Loucy (cell line): ENCODE data around the gene LAPTM5.

Experiments used
- EZH2phosphoT487 ChIP-seq: fragments of 200-600 bp; IDR thresholded peaks from 2 replicates; pipeline ENCODE4 v1.6.1; 2018; ENCODE audit warnings: antibody characterized with exemption, mild to moderate bottlenecking, moderate library complexity, borderline replicate concordance
- TF ChIP-seq, protein P1 (sequence below): fragments of 200-600 bp; sonication (generic); conservative IDR thresholded peaks from 2 replicates; pipeline ENCODE4 v1.5.1; 2014; ENCODE audit warnings: mild to moderate bottlenecking, antibody characterized with exemption, low read length

DNA sequence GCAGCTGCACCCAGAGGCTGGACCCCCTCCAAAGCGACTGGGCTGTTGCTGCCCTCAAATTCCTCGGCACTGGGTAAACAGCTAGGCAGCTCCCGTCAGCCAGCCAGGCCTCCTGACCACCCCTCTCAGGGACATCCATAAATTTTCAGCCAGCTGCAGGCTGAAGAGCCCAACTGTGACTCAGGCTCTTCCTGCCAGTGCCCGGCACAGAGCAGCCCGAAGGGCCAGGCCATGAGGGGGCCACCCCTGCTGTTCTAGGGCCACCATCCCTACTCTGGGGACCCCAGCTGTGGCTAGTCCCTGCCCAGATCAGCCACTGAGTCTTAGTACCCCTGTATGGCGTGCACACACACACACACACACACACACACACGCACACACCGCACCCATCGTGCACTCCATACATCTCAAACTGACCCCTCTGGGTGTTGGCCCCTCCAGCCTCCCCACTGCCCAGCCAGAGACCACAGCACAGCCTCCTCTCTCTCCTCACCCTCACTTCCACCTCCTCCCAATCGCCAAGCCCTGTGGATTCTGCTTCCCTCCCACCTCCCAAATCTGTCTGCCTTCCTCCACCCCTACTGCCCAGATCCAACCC is 6.2 kb upstream of the LAPTM5 start:
- TF ChIP-seq, protein P1, sequence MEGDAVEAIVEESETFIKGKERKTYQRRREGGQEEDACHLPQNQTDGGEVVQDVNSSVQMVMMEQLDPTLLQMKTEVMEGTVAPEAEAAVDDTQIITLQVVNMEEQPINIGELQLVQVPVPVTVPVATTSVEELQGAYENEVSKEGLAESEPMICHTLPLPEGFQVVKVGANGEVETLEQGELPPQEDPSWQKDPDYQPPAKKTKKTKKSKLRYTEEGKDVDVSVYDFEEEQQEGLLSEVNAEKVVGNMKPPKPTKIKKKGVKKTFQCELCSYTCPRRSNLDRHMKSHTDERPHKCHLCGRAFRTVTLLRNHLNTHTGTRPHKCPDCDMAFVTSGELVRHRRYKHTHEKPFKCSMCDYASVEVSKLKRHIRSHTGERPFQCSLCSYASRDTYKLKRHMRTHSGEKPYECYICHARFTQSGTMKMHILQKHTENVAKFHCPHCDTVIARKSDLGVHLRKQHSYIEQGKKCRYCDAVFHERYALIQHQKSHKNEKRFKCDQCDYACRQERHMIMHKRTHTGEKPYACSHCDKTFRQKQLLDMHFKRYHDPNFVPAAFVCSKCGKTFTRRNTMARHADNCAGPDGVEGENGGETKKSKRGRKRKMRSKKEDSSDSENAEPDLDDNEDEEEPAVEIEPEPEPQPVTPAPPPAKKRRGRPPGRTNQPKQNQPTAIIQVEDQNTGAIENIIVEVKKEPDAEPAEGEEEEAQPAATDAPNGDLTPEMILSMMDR, result no peak
- TF ChIP-seq EZH2phosphoT487, result no peak
